K562 (cell line): ENCODE measurements around the gene ELOB. TPM values are rescaled to one million over a fixed set of nuclear protein-coding genes. Genes with fewer than 3 reads are reported as not detected.

Source experiments
- CHCHD3 ChIP-seq: fragments of 250-450 bp; sonication (Bioruptor Pico); IDR thresholded peaks from 2 replicates; pipeline ENCODE4 v2.1.2; 2022; ENCODE audit warnings: mild to moderate bottlenecking
- EGR1 ChIP-seq: fragments of 450-650 bp; conservative IDR thresholded peaks from 2 replicates; pipeline ENCODE4 v1.6.1; 2017; ENCODE audit warnings: mild to moderate bottlenecking
- FOS ChIP-seq: IDR thresholded peaks from 3 replicates; pipeline ENCODE4 v1.6.1; 2011; ENCODE audit not compliant: insufficient read length; ENCODE audit errors: extremely low read depth
- MYNN ChIP-seq, 2 experiments: sonication (generic); formaldehyde crosslinking in 1 of 2; IDR thresholded peaks; 2 replicates each; pipeline versions ENCODE4 v1.5.0 to v1.6.1; 2016 to 2020; ENCODE audit warnings: antibody characterized with exemption in 1 of 2, missing genetic modification reagents in 1 of 2
- NEUROD1 ChIP-seq: fragments of 150-350 bp; IDR thresholded peaks from 2 replicates; pipeline ENCODE4 v1.6.1; 2014; ENCODE audit warnings: borderline replicate concordance, low read length, low read depth; ENCODE audit not compliant: partially characterized antibody
- NR2C1 ChIP-seq, 2 experiments: fragments of 450-650 bp; IDR thresholded peaks; 2 replicates each; pipeline ENCODE4 v1.6.1; 2017; ENCODE audit warnings: mild to moderate bottlenecking in 2 of 2, antibody characterized with exemption in 1 of 2, inconsistent platforms in 1 of 2, missing compliant biosample characterization in 1 of 2, missing genetic modification characterization in 1 of 2
- PHF20 ChIP-seq: fragments of 450-650 bp; IDR thresholded peaks from 2 replicates; pipeline ENCODE4 v1.6.1; 2018; ENCODE audit not compliant: partially characterized antibody
- RBM39 ChIP-seq: fragments of 200-400 bp; formaldehyde crosslinking; optimal IDR thresholded peaks from 2 replicates; pipeline ENCODE3; 2018; ENCODE audit warnings: low read depth, low read length
- RFX5 ChIP-seq: IDR thresholded peaks from 2 replicates; pipeline ENCODE4 v1.6.1; 2011; ENCODE audit warnings: low read depth, mild to moderate bottlenecking, improper control_type of control experiment, low read length
- TCF7 ChIP-seq: sonication (generic); IDR thresholded peaks from 2 replicates; pipeline ENCODE4 v1.6.1; 2016; ENCODE audit warnings: antibody characterized with exemption, borderline replicate concordance
- ZNF436 ChIP-seq: fragments of 250-450, 450-650 bp; sonication (Bioruptor Pico); formaldehyde crosslinking; IDR thresholded peaks from 2 replicates; pipeline ENCODE4 v1.7.0; 2020; ENCODE audit warnings: mild to moderate bottlenecking
- ZNF57 ChIP-seq: fragments of 450-650 bp; formaldehyde crosslinking; IDR thresholded peaks from 2 replicates; pipeline ENCODE4 v1.4.0; 2020; ENCODE audit warnings: mild to moderate bottlenecking, moderate library complexity
- polyA plus RNA-seq, 8 experiments: library from polyadenylated mRNA; depleted of rRNA in 4 of 8; stranded (reverse) in 5 of 8; unstranded in 3 of 8; fragments of >200 nt; fragmentation: Nextera tagmentation in 2 of 8; fragmentation: Illumina TruSeq in 1 of 8; extraction: Ambion mirVana in 2 of 8; extraction: Trizol in 1 of 8; gene quantifications; 2 replicates each; pipeline versions ENCODE4 v1.2.1 to v1.2.3, GENCODE V29; 2011 to 2014; ENCODE audit warnings: inconsistent platforms in 1 of 8, missing spikeins in 1 of 8
- total RNA-seq, 7 experiments: library from RNA; depleted of rRNA in 6 of 7; stranded (reverse); fragments of >200 nt in 6 of 7; fragmentation: Illumina TruSeq in 2 of 7; extraction: Trizol in 2 of 7; gene quantifications; 2 replicates each; pipeline versions ENCODE4 v1.2.1 to v1.2.3, GENCODE V29; 2011 to 2021; ENCODE audit warnings: low replicate concordance in 1 of 7
- TF ChIP-seq, protein P1 (sequence below): sonication (generic); formaldehyde crosslinking; IDR thresholded peaks from 2 replicates; pipeline ENCODE4 v1.8.0; 2022; ENCODE audit warnings: mild to moderate bottlenecking, missing genetic modification reagents
- TF ChIP-seq, protein P2 (sequence below): fragments of 150-350 bp; IDR thresholded peaks from 2 replicates; pipeline ENCODE4 v1.6.1; 2014; ENCODE audit warnings: low read depth, mild to moderate bottlenecking, low read length, borderline replicate concordance
- TF ChIP-seq, protein P3 (sequence below): fragments of 250-450 bp; sonication (Bioruptor Pico); IDR thresholded peaks from 2 replicates; pipeline ENCODE4 v1.4.0; 2020
- TF ChIP-seq, protein P4 (sequence below): sonication (generic); formaldehyde crosslinking; IDR thresholded peaks from 2 replicates; pipeline ENCODE4 v1.8.0; 2022; ENCODE audit warnings: mild to moderate bottlenecking, missing genetic modification reagents

ELOB gene
- total and polyA plus RNA-seq, 9 of the 15 experiments (the other 6 are each of a cell fraction or from before 2014, with no cell fraction given) = 63.2 to 791 (median 237) TPM

- TF ChIP-seq, protein P1, sequence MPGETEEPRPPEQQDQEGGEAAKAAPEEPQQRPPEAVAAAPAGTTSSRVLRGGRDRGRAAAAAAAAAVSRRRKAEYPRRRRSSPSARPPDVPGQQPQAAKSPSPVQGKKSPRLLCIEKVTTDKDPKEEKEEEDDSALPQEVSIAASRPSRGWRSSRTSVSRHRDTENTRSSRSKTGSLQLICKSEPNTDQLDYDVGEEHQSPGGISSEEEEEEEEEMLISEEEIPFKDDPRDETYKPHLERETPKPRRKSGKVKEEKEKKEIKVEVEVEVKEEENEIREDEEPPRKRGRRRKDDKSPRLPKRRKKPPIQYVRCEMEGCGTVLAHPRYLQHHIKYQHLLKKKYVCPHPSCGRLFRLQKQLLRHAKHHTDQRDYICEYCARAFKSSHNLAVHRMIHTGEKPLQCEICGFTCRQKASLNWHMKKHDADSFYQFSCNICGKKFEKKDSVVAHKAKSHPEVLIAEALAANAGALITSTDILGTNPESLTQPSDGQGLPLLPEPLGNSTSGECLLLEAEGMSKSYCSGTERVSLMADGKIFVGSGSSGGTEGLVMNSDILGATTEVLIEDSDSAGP (CRISPR knock-in tag) = no peak
- no peak for TF ChIP-seq NR2C1 (IDR thresholded peaks at IDR 0.05)
- no peak for TF ChIP-seq NR2C1 (tag; IDR thresholded peaks at IDR 0.05)
- TF ChIP-seq CHCHD3 (CRISPR knock-in tag) = no peak
- TF ChIP-seq, protein P2, sequence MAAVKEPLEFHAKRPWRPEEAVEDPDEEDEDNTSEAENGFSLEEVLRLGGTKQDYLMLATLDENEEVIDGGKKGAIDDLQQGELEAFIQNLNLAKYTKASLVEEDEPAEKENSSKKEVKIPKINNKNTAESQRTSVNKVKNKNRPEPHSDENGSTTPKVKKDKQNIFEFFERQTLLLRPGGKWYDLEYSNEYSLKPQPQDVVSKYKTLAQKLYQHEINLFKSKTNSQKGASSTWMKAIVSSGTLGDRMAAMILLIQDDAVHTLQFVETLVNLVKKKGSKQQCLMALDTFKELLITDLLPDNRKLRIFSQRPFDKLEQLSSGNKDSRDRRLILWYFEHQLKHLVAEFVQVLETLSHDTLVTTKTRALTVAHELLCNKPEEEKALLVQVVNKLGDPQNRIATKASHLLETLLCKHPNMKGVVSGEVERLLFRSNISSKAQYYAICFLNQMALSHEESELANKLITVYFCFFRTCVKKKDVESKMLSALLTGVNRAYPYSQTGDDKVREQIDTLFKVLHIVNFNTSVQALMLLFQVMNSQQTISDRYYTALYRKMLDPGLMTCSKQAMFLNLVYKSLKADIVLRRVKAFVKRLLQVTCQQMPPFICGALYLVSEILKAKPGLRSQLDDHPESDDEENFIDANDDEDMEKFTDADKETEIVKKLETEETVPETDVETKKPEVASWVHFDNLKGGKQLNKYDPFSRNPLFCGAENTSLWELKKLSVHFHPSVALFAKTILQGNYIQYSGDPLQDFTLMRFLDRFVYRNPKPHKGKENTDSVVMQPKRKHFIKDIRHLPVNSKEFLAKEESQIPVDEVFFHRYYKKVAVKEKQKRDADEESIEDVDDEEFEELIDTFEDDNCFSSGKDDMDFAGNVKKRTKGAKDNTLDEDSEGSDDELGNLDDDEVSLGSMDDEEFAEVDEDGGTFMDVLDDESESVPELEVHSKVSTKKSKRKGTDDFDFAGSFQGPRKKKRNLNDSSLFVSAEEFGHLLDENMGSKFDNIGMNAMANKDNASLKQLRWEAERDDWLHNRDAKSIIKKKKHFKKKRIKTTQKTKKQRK = no peak
- no peak for TF ChIP-seq ZNF57 (CRISPR knock-in tag)
- no peak for TF ChIP-seq ZNF436
- TF ChIP-seq FOS = no peak
- TF ChIP-seq, protein P3, sequence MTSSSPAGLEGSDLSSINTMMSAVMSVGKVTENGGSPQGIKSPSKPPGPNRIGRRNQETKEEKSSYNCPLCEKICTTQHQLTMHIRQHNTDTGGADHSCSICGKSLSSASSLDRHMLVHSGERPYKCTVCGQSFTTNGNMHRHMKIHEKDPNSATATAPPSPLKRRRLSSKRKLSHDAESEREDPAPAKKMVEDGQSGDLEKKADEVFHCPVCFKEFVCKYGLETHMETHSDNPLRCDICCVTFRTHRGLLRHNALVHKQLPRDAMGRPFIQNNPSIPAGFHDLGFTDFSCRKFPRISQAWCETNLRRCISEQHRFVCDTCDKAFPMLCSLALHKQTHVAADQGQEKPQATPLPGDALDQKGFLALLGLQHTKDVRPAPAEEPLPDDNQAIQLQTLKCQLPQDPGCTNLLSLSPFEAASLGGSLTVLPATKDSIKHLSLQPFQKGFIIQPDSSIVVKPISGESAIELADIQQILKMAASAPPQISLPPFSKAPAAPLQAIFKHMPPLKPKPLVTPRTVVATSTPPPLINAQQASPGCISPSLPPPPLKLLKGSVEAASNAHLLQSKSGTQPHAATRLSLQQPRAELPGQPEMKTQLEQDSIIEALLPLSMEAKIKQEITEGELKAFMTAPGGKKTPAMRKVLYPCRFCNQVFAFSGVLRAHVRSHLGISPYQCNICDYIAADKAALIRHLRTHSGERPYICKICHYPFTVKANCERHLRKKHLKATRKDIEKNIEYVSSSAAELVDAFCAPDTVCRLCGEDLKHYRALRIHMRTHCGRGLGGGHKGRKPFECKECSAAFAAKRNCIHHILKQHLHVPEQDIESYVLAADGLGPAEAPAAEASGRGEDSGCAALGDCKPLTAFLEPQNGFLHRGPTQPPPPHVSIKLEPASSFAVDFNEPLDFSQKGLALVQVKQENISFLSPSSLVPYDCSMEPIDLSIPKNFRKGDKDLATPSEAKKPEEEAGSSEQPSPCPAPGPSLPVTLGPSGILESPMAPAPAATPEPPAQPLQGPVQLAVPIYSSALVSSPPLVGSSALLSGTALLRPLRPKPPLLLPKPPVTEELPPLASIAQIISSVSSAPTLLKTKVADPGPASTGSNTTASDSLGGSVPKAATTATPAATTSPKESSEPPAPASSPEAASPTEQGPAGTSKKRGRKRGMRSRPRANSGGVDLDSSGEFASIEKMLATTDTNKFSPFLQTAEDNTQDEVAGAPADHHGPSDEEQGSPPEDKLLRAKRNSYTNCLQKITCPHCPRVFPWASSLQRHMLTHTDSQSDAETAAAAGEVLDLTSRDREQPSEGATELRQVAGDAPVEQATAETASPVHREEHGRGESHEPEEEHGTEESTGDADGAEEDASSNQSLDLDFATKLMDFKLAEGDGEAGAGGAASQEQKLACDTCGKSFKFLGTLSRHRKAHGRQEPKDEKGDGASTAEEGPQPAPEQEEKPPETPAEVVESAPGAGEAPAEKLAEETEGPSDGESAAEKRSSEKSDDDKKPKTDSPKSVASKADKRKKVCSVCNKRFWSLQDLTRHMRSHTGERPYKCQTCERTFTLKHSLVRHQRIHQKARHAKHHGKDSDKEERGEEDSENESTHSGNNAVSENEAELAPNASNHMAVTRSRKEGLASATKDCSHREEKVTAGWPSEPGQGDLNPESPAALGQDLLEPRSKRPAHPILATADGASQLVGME = no peak
- no peak for TF ChIP-seq MYNN (IDR thresholded peaks at IDR 0.05)
- TF ChIP-seq MYNN (CRISPR knock-in tag; IDR thresholded peaks at IDR 0.05) = no peak
- no peak for TF ChIP-seq RBM39
- TF ChIP-seq, protein P4, sequence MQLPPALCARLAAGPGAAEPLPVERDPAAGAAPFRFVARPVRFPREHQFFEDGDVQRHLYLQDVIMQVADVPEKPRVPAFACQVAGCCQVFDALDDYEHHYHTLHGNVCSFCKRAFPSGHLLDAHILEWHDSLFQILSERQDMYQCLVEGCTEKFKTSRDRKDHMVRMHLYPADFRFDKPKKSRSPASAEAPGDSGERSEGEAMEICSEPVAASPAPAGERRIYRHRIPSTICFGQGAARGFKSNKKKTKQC (CRISPR knock-in tag) = no peak
- peak; percentile 17 for TF ChIP-seq NEUROD1
- peak; percentile 46 for TF ChIP-seq PHF20
- no peak for TF ChIP-seq RFX5
- no peak for TF ChIP-seq TCF7
- no peak; the same call in 1 of the 2 replicates for TF ChIP-seq EGR1
These were observed 39.8 kb upstream of the ELOB start, which contains the start of gene PRSS21 (continued) for GRCh38 chr16:2816751-2817339.
